ENCODE results near the gene DUS1L. TPM values are rescaled to one million over a fixed set of nuclear protein-coding genes. Genes with fewer than 3 reads are reported as not detected.

Gene DUS1L
- polyA plus RNA-seq, 2 of the 4 experiments (the other 2 are of a cell fraction), result 48.1 to 83.6 TPM

DNA sequence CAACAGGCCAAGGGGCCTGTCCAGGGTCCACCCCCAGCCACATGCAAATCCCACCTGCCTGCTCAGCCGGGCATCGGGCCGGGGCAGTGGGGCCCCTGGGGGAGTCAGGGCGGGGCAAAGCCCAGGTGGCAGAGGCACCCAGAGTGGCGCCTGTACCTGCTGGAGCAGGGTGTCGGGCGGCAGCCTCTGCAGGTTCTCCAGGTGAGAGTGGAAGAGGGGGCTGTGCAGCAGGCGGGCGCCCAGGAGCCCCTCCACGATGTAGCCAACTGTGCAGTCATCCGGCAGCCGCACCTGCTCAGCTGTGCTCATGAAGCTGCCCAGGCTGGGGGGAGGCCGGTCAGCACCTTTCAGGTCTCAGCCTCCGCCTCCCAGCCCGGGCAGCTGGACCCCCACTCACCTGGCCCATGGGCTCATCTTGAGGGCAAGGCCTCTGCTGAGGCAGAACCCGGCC lies 16.1 kb downstream of the DUS1L start (continued):
- TF ChIP-seq, protein P1, sequence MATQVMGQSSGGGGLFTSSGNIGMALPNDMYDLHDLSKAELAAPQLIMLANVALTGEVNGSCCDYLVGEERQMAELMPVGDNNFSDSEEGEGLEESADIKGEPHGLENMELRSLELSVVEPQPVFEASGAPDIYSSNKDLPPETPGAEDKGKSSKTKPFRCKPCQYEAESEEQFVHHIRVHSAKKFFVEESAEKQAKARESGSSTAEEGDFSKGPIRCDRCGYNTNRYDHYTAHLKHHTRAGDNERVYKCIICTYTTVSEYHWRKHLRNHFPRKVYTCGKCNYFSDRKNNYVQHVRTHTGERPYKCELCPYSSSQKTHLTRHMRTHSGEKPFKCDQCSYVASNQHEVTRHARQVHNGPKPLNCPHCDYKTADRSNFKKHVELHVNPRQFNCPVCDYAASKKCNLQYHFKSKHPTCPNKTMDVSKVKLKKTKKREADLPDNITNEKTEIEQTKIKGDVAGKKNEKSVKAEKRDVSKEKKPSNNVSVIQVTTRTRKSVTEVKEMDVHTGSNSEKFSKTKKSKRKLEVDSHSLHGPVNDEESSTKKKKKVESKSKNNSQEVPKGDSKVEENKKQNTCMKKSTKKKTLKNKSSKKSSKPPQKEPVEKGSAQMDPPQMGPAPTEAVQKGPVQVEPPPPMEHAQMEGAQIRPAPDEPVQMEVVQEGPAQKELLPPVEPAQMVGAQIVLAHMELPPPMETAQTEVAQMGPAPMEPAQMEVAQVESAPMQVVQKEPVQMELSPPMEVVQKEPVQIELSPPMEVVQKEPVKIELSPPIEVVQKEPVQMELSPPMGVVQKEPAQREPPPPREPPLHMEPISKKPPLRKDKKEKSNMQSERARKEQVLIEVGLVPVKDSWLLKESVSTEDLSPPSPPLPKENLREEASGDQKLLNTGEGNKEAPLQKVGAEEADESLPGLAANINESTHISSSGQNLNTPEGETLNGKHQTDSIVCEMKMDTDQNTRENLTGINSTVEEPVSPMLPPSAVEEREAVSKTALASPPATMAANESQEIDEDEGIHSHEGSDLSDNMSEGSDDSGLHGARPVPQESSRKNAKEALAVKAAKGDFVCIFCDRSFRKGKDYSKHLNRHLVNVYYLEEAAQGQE (IDR thresholded peaks at IDR 0.05), result no peak
- no peak for TF ChIP-seq ESRRA (IDR thresholded peaks at IDR 0.05; ENCODE audit: borderline replicate concordance, low read length)
- no peak for TF ChIP-seq JUN (IDR thresholded peaks at IDR 0.05)

DNA sequence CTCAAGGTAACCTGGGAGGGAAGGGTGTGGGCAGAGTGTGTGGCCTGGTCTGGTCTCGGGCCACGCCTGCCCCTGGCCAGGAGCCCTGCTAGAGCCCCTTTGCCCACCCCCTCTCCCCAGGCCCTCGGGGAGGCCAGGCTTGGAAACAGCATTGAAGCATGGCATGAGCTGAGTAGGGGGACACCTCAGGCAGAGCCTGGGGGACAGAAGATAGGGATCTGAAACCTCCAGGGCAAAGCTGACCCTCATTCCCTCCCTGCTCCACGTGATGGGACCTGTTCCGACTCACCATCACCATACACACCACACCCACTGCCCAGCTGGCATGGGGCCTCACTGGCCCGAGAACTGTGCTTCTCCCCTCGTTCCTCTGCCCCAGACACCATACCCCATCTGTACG lies 16.5 kb downstream of the DUS1L start:
- Histone ChIP-seq H3K4me2 (no peak overlapping the region), H3K4me3 (no peak overlapping the region), H3K9me3 (no peaks in the 10 kb centered on the region), H3K27ac (no peak overlapping the region), H3K4me1 (peaks cover 16% of the 10 kb centered on the region; the same call in 2 of the 3 replicates)
- POLR2A ChIA-PET, result no interaction called here
- ATAC-seq (no peak), DNase-seq (ENCODE audit: low read depth in 1 of 2, low spot score in 1 of 2) (no peak), FAIRE-seq (no peak)
- WGBS (ENCODE audit: missing lambda C conversion rate), result 87% methylated on average over 6 of the region's 8 CpGs
- CTCF ChIA-PET, result interaction anchor here (0.9 to 21.7 kb wide), 7 partner anchors 8 to 90 kb away, joined by 3 to 191 read pairs (median 5); partner anchors contain the start of genes DCXR, NOTUM and RAC3
- no peak for TF ChIP-seq E2F6 (IDR thresholded peaks at IDR 0.05; ENCODE audit: borderline replicate concordance, low read depth)
- no peak for TF ChIP-seq JUN (IDR thresholded peaks at IDR 0.05)
- TF ChIP-seq CBX2 (IDR thresholded peaks at IDR 0.05; ENCODE audit: borderline replicate concordance, low read depth), result no peak
- TF ChIP-seq MYC (IDR thresholded peaks at IDR 0.05; ENCODE audit: borderline replicate concordance, low read length), result no peak
- TF ChIP-seq, protein P2, sequence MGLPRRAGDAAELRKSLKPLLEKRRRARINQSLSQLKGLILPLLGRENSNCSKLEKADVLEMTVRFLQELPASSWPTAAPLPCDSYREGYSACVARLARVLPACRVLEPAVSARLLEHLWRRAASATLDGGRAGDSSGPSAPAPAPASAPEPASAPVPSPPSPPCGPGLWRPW (IDR thresholded peaks at IDR 0.05), result no peak
- TF ChIP-seq FOSB (CRISPR knock-in tag; IDR thresholded peaks at IDR 0.05), result no peak

DNA sequence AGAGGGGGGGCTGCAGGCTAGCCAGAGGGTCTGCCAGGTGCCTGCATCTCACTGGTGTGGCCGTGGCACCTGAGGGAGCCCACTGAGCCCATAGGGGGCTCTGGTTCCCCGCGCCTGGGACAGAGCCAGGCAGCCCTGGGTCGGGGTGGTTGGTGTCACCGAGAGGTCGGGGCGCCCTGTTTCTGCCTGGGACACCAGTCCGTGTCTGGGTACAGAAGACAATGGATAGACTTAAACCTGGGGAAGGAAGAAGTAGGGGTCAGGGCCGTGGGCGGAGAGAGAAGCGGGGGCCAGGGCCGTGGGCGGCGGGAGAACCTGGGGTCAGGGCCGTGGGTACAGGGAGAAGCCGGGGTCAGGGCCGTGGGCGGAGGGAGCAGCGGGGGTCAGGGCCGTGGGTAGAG lies 17.0 kb downstream of the DUS1L start:
- Histone ChIP-seq H3K4me1 (peaks cover 16% of the 10 kb centered on the region; the same call in 2 of the 3 replicates), H3K9me3 (no peaks in the 10 kb centered on the region), H3K4me2 (no peak overlapping the region), H3K4me3 (no peak overlapping the region), H3K27ac (no peak overlapping the region)
- TF ChIP-seq E2F6 (IDR thresholded peaks at IDR 0.05; ENCODE audit: borderline replicate concordance, low read depth) (no peak), ATOH8 (CRISPR knock-in tag; IDR thresholded peaks at IDR 0.05; ENCODE audit: low read depth) (no peak), GATA3 (IDR thresholded peaks at IDR 0.05; ENCODE audit: borderline replicate concordance) (no peak), ZC3H11A (IDR thresholded peaks at IDR 0.05) (no peak), SMC3 (IDR thresholded peaks at IDR 0.05) (no peak), HOXB5 (CRISPR knock-in tag; IDR thresholded peaks at IDR 0.05) (no peak), FOSB (CRISPR knock-in tag; IDR thresholded peaks at IDR 0.05) (no peak), TP53 (CRISPR knock-in tag; IDR thresholded peaks at IDR 0.05) (no peak), RCOR1 (IDR thresholded peaks at IDR 0.05; ENCODE audit: low read depth, low read length) (no peak), POLR2AphosphoS2 (conservative IDR thresholded peaks at IDR 0.05; ENCODE audit: low read length) (no peak), BCL3 (IDR thresholded peaks at IDR 0.05) (no peak), POLR2A (IDR thresholded peaks at IDR 0.05; ENCODE audit: low read length) (no peak), KDM5A (IDR thresholded peaks at IDR 0.05) (no peak), MAFK (IDR thresholded peaks at IDR 0.05; ENCODE audit: partially characterized antibody) (no peak), SREBF2 (IDR thresholded peaks at IDR 0.05) (no peak), ZSCAN20 (CRISPR knock-in tag; IDR thresholded peaks at IDR 0.05) (no peak), CBX8 (IDR thresholded peaks at IDR 0.05) (no peak)
- TF ChIP-seq, protein P3, sequence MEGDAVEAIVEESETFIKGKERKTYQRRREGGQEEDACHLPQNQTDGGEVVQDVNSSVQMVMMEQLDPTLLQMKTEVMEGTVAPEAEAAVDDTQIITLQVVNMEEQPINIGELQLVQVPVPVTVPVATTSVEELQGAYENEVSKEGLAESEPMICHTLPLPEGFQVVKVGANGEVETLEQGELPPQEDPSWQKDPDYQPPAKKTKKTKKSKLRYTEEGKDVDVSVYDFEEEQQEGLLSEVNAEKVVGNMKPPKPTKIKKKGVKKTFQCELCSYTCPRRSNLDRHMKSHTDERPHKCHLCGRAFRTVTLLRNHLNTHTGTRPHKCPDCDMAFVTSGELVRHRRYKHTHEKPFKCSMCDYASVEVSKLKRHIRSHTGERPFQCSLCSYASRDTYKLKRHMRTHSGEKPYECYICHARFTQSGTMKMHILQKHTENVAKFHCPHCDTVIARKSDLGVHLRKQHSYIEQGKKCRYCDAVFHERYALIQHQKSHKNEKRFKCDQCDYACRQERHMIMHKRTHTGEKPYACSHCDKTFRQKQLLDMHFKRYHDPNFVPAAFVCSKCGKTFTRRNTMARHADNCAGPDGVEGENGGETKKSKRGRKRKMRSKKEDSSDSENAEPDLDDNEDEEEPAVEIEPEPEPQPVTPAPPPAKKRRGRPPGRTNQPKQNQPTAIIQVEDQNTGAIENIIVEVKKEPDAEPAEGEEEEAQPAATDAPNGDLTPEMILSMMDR (IDR thresholded peaks at IDR 0.05), result no peak
- ATAC-seq (no peak), DNase-seq (ENCODE audit: low read depth in 1 of 2, low spot score in 1 of 2) (no peak), FAIRE-seq (no peak)
- ChIA-PET POLR2A (no interaction called here), CTCF (interaction anchor here (0.9 to 21.7 kb wide), 6 partner anchors 10 to 88 kb away, joined by 3 to 191 read pairs (median 8); partner anchors contain the start of genes DCXR, NOTUM and RAC3)
- WGBS (ENCODE audit: missing lambda C conversion rate), result 88% methylated on average over 19 of the region's 20 CpGs
